ENCODE data around the gene KCNT2.

- TF ChIP-seq MAZ (CRISPR knock-in tag; conservative IDR thresholded peaks at IDR 0.05 in 1 of 2, IDR thresholded peaks at IDR 0.05 in 1 of 2), result no peak
- no peak for TF ChIP-seq POLR2A (conservative IDR thresholded peaks at IDR 0.05)
- TF ChIP-seq MTA3 (IDR thresholded peaks at IDR 0.05; ENCODE audit: borderline replicate concordance), result no peak
Measured at GRCh38 chr1:196377811-196378210, 230.4 kb downstream of the KCNT2 start.
